ENCODE data around the gene MPRIP. TPM values are rescaled to one million over a fixed set of nuclear protein-coding genes. Genes with fewer than 3 reads are reported as not detected.

Gene MPRIP
- polyA plus RNA-seq, 1 of the 3 experiments (the other 2 are of a cell fraction) = 64.4 TPM

DNA sequence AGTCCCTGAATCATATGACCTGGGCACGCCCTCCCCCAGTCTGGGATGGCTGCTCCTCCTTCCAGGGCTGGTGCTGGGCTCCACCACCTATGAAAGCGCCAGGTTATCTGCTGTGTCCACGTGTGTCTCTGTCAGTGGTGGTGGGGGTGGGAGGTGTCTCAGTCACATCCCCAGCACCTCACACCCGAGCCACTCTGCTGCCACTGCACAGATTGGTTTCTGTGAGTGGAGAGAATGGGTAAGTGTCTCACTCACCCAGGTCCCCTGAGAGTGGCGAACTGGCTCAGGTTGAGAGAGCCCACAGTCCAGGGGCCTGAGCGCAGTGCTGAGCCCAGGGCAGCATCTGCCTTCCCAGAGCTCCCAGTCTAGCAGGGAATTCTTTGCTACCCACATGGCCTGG, 84.9 kb downstream of the MPRIP start:
- no peak overlapping the region for H2AFZ ChIP-seq (ENCODE audit: low read depth)
- H3K4me2 ChIP-seq = no peak overlapping the region
- no peak for DNase-seq
- H3K9ac ChIP-seq = no peak overlapping the region
- peaks cover 0 to 18% of the 10 kb centered on the region in 2 experiments; a peak in 1 of 4 replicates for H3K4me1 ChIP-seq (ENCODE audit: control insufficient read depth in 1 of 2, insufficient read depth in 2 of 2, low read depth in 1 of 2, low read length in 1 of 2)
- no peak overlapping the region for H3K4me3 ChIP-seq (ENCODE audit: low read depth in 2 of 2, low read length in 1 of 2)
- 100% methylated on average over 3 of the region's 6 CpGs for WGBS (ENCODE audit: low lambda C conversion rate)
- H3K79me2 ChIP-seq (ENCODE audit: insufficient read depth) = peaks cover 62% of the 10 kb centered on the region
- ChIA-PET POLR2A (interaction anchor here (1.0 kb wide), 1 partner anchor 126 kb away, joined by 3 read pairs; no protein-coding TSS in a partner anchor), CTCF (interaction anchor here (4.3 kb wide), 1 partner anchor 15 kb away, joined by 22 read pairs; no protein-coding TSS in a partner anchor)
- TF ChIP-seq POLR2AphosphoS5 (IDR thresholded peaks at IDR 0.05; ENCODE audit: low read depth, low read length) (no peak), NRF1 (IDR thresholded peaks at IDR 0.05; ENCODE audit: low read depth, low read length) (no peak), JUND (IDR thresholded peaks at IDR 0.05) (no peak), MEF2A (IDR thresholded peaks at IDR 0.05; ENCODE audit: borderline replicate concordance, low read depth) (no peak), SIN3A (IDR thresholded peaks at IDR 0.05; ENCODE audit: borderline replicate concordance, low read depth, low read length) (no peak), EZH2phosphoT487 (IDR thresholded peaks at IDR 0.05; ENCODE audit: borderline replicate concordance, low read depth) (no peak), RXRA (IDR thresholded peaks at IDR 0.05; ENCODE audit: borderline replicate concordance, low read depth) (no peak), TAF1 (IDR thresholded peaks at IDR 0.05; ENCODE audit: borderline replicate concordance, low read depth, low read length) (no peak), YY1 (IDR thresholded peaks at IDR 0.05; ENCODE audit: low read depth) (no peak), GATA2 (CRISPR knock-in tag; IDR thresholded peaks at IDR 0.05) (no peak), GABPA (IDR thresholded peaks at IDR 0.05; ENCODE audit: low read depth) (no peak), CHD2 (IDR thresholded peaks at IDR 0.05; ENCODE audit: low read length, partially characterized antibody) (no peak)
- TF ChIP-seq, protein P1, sequence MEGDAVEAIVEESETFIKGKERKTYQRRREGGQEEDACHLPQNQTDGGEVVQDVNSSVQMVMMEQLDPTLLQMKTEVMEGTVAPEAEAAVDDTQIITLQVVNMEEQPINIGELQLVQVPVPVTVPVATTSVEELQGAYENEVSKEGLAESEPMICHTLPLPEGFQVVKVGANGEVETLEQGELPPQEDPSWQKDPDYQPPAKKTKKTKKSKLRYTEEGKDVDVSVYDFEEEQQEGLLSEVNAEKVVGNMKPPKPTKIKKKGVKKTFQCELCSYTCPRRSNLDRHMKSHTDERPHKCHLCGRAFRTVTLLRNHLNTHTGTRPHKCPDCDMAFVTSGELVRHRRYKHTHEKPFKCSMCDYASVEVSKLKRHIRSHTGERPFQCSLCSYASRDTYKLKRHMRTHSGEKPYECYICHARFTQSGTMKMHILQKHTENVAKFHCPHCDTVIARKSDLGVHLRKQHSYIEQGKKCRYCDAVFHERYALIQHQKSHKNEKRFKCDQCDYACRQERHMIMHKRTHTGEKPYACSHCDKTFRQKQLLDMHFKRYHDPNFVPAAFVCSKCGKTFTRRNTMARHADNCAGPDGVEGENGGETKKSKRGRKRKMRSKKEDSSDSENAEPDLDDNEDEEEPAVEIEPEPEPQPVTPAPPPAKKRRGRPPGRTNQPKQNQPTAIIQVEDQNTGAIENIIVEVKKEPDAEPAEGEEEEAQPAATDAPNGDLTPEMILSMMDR (IDR thresholded peaks at IDR 0.05) = no peak
- TF ChIP-seq, protein P2, sequence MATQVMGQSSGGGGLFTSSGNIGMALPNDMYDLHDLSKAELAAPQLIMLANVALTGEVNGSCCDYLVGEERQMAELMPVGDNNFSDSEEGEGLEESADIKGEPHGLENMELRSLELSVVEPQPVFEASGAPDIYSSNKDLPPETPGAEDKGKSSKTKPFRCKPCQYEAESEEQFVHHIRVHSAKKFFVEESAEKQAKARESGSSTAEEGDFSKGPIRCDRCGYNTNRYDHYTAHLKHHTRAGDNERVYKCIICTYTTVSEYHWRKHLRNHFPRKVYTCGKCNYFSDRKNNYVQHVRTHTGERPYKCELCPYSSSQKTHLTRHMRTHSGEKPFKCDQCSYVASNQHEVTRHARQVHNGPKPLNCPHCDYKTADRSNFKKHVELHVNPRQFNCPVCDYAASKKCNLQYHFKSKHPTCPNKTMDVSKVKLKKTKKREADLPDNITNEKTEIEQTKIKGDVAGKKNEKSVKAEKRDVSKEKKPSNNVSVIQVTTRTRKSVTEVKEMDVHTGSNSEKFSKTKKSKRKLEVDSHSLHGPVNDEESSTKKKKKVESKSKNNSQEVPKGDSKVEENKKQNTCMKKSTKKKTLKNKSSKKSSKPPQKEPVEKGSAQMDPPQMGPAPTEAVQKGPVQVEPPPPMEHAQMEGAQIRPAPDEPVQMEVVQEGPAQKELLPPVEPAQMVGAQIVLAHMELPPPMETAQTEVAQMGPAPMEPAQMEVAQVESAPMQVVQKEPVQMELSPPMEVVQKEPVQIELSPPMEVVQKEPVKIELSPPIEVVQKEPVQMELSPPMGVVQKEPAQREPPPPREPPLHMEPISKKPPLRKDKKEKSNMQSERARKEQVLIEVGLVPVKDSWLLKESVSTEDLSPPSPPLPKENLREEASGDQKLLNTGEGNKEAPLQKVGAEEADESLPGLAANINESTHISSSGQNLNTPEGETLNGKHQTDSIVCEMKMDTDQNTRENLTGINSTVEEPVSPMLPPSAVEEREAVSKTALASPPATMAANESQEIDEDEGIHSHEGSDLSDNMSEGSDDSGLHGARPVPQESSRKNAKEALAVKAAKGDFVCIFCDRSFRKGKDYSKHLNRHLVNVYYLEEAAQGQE (IDR thresholded peaks at IDR 0.05; ENCODE audit: low read depth, low read length) = no peak
- TF ChIP-seq, protein P3, sequence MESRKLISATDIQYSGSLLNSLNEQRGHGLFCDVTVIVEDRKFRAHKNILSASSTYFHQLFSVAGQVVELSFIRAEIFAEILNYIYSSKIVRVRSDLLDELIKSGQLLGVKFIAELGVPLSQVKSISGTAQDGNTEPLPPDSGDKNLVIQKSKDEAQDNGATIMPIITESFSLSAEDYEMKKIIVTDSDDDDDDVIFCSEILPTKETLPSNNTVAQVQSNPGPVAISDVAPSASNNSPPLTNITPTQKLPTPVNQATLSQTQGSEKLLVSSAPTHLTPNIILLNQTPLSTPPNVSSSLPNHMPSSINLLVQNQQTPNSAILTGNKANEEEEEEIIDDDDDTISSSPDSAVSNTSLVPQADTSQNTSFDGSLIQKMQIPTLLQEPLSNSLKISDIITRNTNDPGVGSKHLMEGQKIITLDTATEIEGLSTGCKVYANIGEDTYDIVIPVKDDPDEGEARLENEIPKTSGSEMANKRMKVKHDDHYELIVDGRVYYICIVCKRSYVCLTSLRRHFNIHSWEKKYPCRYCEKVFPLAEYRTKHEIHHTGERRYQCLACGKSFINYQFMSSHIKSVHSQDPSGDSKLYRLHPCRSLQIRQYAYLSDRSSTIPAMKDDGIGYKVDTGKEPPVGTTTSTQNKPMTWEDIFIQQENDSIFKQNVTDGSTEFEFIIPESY (IDR thresholded peaks at IDR 0.05; ENCODE audit: borderline replicate concordance, low read depth) = no peak
- TF ChIP-seq, protein P4, sequence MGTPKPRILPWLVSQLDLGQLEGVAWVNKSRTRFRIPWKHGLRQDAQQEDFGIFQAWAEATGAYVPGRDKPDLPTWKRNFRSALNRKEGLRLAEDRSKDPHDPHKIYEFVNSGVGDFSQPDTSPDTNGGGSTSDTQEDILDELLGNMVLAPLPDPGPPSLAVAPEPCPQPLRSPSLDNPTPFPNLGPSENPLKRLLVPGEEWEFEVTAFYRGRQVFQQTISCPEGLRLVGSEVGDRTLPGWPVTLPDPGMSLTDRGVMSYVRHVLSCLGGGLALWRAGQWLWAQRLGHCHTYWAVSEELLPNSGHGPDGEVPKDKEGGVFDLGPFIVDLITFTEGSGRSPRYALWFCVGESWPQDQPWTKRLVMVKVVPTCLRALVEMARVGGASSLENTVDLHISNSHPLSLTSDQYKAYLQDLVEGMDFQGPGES (IDR thresholded peaks at IDR 0.05; ENCODE audit: low read depth, low read length) = no peak
- TF ChIP-seq, protein P5, sequence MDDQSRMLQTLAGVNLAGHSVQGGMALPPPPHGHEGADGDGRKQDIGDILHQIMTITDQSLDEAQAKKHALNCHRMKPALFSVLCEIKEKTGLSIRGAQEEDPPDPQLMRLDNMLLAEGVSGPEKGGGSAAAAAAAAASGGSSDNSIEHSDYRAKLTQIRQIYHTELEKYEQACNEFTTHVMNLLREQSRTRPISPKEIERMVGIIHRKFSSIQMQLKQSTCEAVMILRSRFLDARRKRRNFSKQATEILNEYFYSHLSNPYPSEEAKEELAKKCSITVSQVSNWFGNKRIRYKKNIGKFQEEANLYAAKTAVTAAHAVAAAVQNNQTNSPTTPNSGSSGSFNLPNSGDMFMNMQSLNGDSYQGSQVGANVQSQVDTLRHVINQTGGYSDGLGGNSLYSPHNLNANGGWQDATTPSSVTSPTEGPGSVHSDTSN (IDR thresholded peaks at IDR 0.05) = no peak
- no peaks in the 10 kb centered on the region for H3K27me3 ChIP-seq (ENCODE audit: insufficient read depth)
- H4K20me1 ChIP-seq (ENCODE audit: insufficient read depth) = peaks cover 65% of the 10 kb centered on the region
- no peaks in the 10 kb centered on the region for H3K9me2 ChIP-seq
- H3K27ac ChIP-seq (ENCODE audit: low read depth in 2 of 2, low read length in 1 of 2) = no peak overlapping the region
- H3K9me3 ChIP-seq = no peaks in the 10 kb centered on the region
- H3F3A ChIP-seq (replicated peaks; ENCODE audit: insufficient read depth) = no peaks in the 10 kb centered on the region
- H3K36me3 ChIP-seq (replicated peaks in 1 of 2; ENCODE audit: control insufficient read depth in 1 of 2, insufficient read depth in 2 of 2, low read length in 1 of 2) = peaks cover 0 to 26% of the 10 kb centered on the region in 2 experiments
